A549 (cell line): ENCODE data around the gene ATP8B2. TPM values are rescaled to one million over a fixed set of nuclear protein-coding genes. Genes with fewer than 3 reads are reported as not detected.
A peak's percentile ranks its signal among the peaks of the same experiment; 100 is the strongest.

Experiments used
- BCL3 ChIP-seq: fragments of >200 bp; sonication (Bioruptor Twin); formaldehyde crosslinking; IDR thresholded peaks from 3 replicates; pipeline ENCODE4 v1.6.1; 2016
- CEBPB ChIP-seq, 2 experiments: fragments of >200 bp in 1 of 2; sonication (Bioruptor Twin) in 1 of 2; formaldehyde crosslinking in 1 of 2; IDR thresholded peaks; 2 replicates each; pipeline ENCODE4 v1.6.1; 2012 to 2016
- CHD2 ChIP-seq: fragments of 150-350 bp; IDR thresholded peaks from 2 replicates; pipeline ENCODE4 v1.6.1; 2014; ENCODE audit warnings: low read length; ENCODE audit not compliant: partially characterized antibody
- EP300 ChIP-seq, 2 experiments: fragments of >200 bp; sonication (Bioruptor Twin); formaldehyde crosslinking; IDR thresholded peaks; 2 replicates in 1 of 2; 3 replicates in 1 of 2; pipeline ENCODE4 v1.6.1; 2016 to 2017
- GATA3 ChIP-seq: IDR thresholded peaks from 2 replicates; pipeline ENCODE4 v1.6.1; 2012; ENCODE audit warnings: borderline replicate concordance
- HEYL ChIP-seq: fragments of 250-450 bp; sonication (Bioruptor Pico); IDR thresholded peaks from 2 replicates; pipeline ENCODE4 v1.8.0; 2021; ENCODE audit warnings: mild to moderate bottlenecking, moderate library complexity
- HOXB13 ChIP-seq: fragments of 250-450 bp; sonication (Bioruptor Pico); IDR thresholded peaks from 2 replicates; pipeline ENCODE4 v1.5.0; 2020; ENCODE audit warnings: low read depth, mild to moderate bottlenecking, moderate library complexity
- JUN ChIP-seq, 2 experiments: fragments of >200 bp; sonication (Bioruptor Twin); formaldehyde crosslinking; IDR thresholded peaks; 2 replicates in 1 of 2; 3 replicates in 1 of 2; pipeline ENCODE4 v1.6.1; 2016 to 2017
- JUNB ChIP-seq: fragments of >200 bp; sonication (Bioruptor Twin); formaldehyde crosslinking; IDR thresholded peaks from 2 replicates; pipeline ENCODE4 v1.6.1; 2016
- KDM5A ChIP-seq: fragments of 200-600 bp; sonication (generic); IDR thresholded peaks from 2 replicates; pipeline ENCODE4 v1.6.1; 2016; ENCODE audit warnings: antibody characterized with exemption, mild to moderate bottlenecking
- MAZ ChIP-seq: fragments of 150-350 bp; IDR thresholded peaks from 2 replicates; pipeline ENCODE4 v1.6.1; 2014; ENCODE audit warnings: antibody characterized with exemption, low read depth, low read length, borderline replicate concordance
- MYC ChIP-seq: IDR thresholded peaks from 2 replicates; pipeline ENCODE4 v1.6.1; 2012; ENCODE audit warnings: mild to moderate bottlenecking, inconsistent platforms, low read length, improper control_type of control experiment, borderline replicate concordance
- POLR2AphosphoS2 ChIP-seq: conservative IDR thresholded peaks from 2 replicates; pipeline ENCODE4 v1.6.1; 2012; ENCODE audit warnings: low read length, improper control_type of control experiment, inconsistent platforms
- RAD21 ChIP-seq, 2 experiments: fragments of >200 bp in 1 of 2; sonication (Bioruptor Twin) in 1 of 2; formaldehyde crosslinking in 1 of 2; IDR thresholded peaks in 1 of 2; conservative IDR thresholded peaks in 1 of 2; 2 replicates in 1 of 2; 3 replicates in 1 of 2; pipeline ENCODE4 v1.6.1; 2012 to 2018; ENCODE audit warnings: inconsistent platforms in 1 of 2
- RARB ChIP-seq: fragments of 250-450 bp; sonication (Bioruptor Pico); IDR thresholded peaks from 2 replicates; pipeline ENCODE4 v1.8.0; 2021; ENCODE audit warnings: mild to moderate bottlenecking, moderate library complexity
- REST ChIP-seq: fragments of 200-600 bp; sonication (generic); IDR thresholded peaks from 2 replicates; pipeline ENCODE4 v1.6.1; 2016; ENCODE audit warnings: antibody characterized with exemption, mild to moderate bottlenecking, moderate library complexity
- RFX5 ChIP-seq: fragments of 450-650 bp; IDR thresholded peaks from 2 replicates; pipeline ENCODE4 v1.7.1; 2014; ENCODE audit warnings: antibody characterized with exemption, mild to moderate bottlenecking, moderate library complexity
- RNF2 ChIP-seq: fragments of 200-600 bp; sonication (generic); IDR thresholded peaks from 2 replicates; pipeline ENCODE4 v1.6.1; 2016; ENCODE audit warnings: low read depth, mild to moderate bottlenecking, antibody characterized with exemption, moderate library complexity, borderline replicate concordance
- SMC3 ChIP-seq: fragments of >200 bp; sonication (Bioruptor Twin); formaldehyde crosslinking; IDR thresholded peaks from 3 replicates; pipeline ENCODE4 v1.6.1; 2018; ENCODE audit warnings: inconsistent platforms
- SREBF2 ChIP-seq: fragments of 450-650 bp; IDR thresholded peaks from 2 replicates; pipeline ENCODE4 v1.6.1; 2014; ENCODE audit warnings: mild to moderate bottlenecking, moderate library complexity
- polyA plus RNA-seq, 4 experiments: library from polyadenylated mRNA; depleted of rRNA in 3 of 4; stranded (reverse); fragments of >200 nt; fragmentation: RNase III in 1 of 4; extraction: RNeasy Plus Mini Kit Qiagen cat#74134 plus additional on column Dnase treatment in 1 of 4; gene quantifications; 2 replicates in 3 of 4; 3 replicates in 1 of 4; pipeline ENCODE4 v1.2.3, GENCODE V29; 2011 to 2017
- TF ChIP-seq, protein P1 (sequence below): fragments of 150-350 bp; IDR thresholded peaks from 2 replicates; pipeline ENCODE4 v1.6.1; 2014; ENCODE audit warnings: low read depth, mild to moderate bottlenecking, low read length
- TF ChIP-seq, protein P2 (sequence below): fragments of >200 bp; sonication (Bioruptor Twin); formaldehyde crosslinking; IDR thresholded peaks from 3 replicates; pipeline ENCODE4 v1.5.1; 2016
- TF ChIP-seq, protein P3 (sequence below): fragments of 250-450 bp; sonication (Bioruptor Pico); IDR thresholded peaks from 2 replicates; pipeline ENCODE4 v1.5.0; 2020; ENCODE audit warnings: low read depth, mild to moderate bottlenecking, moderate library complexity
- TF ChIP-seq, protein P4 (sequence below): fragments of 450-650 bp; IDR thresholded peaks from 2 replicates; pipeline ENCODE4 v1.6.1; 2014; ENCODE audit warnings: antibody characterized with exemption

ATP8B2 gene
- polyA plus RNA-seq, 2 of the 4 experiments (the other 2 are of a cell fraction): 12.7 to 17.5 TPM

DNA sequence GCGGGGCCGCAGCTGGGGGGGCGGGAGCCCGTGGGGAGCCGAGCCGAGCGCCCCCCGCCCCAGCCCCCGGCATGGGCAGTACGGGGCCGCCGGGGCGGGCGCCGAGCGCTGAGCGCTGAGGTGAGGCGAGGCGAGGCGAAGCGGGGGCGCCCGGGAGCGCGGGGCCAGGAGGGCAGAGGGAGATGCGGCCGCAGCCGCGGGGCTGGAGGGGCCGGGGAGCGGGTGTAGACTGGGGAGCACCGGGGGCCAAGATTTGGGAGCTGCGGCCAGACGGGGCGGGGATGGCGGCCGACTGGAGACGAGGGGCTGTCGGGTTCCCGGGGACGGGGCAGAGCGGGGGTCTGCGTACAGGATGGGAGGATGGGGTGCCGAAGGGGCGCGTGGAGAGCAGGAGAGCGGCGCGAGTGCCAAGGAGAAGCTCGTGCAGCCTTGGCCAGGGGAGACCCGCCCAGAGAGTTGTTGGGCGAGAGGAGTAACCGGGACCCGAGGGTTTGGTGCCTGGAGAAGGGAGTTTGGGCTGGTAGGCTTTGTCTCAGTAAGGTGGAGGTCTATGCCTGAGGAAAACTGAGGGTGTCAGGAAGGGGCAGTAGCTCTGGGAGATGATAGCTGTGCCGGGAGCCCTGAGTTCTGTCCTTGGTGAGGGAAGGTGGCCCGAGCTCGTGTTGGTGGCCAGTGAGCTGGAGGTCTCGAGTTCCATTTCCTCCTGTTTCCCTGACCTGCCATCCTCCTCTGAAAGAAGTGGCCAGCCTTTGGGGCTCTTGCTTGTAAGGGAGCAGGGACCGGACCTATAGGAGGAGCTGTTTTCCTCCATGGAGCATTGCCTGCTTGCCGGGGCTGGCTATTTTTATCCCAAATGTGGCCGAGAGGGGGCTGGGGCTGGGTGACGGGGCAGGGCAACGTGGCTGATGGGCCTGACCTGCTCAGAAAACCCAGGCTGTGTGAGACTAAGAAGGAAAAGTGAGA lies 539 bp downstream of the ATP8B2 start (continued):
- TF ChIP-seq, protein P1, sequence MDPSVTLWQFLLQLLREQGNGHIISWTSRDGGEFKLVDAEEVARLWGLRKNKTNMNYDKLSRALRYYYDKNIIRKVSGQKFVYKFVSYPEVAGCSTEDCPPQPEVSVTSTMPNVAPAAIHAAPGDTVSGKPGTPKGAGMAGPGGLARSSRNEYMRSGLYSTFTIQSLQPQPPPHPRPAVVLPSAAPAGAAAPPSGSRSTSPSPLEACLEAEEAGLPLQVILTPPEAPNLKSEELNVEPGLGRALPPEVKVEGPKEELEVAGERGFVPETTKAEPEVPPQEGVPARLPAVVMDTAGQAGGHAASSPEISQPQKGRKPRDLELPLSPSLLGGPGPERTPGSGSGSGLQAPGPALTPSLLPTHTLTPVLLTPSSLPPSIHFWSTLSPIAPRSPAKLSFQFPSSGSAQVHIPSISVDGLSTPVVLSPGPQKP: no peak
- TF ChIP-seq BCL3 (no peak), MAZ (no peak), EP300 (IDR thresholded peaks at IDR 0.05) (no peak), KDM5A (no peak), MYC (peak; percentile 61; the same call in 1 of the 2 replicates), SMC3 (peak; percentile 42), POLR2AphosphoS2 (no peak), CEBPB (IDR thresholded peaks at IDR 0.05) (no peak), HEYL (CRISPR knock-in tag) (no peak), JUNB (no peak), REST (no peak), JUN (IDR thresholded peaks at IDR 0.05) (no peak), RARB (CRISPR knock-in tag) (no peak), SREBF2 (no peak), RNF2 (no peak), RFX5 (no peak), RAD21 (conservative IDR thresholded peaks at IDR 0.05 in 1 of 2, IDR thresholded peaks at IDR 0.05 in 1 of 2) (peak; percentile 48 to 52; a peak in 4 of 5 replicates), HOXB13 (CRISPR knock-in tag) (no peak), GATA3 (no peak), CHD2 (no peak)
- TF ChIP-seq, protein P2, sequence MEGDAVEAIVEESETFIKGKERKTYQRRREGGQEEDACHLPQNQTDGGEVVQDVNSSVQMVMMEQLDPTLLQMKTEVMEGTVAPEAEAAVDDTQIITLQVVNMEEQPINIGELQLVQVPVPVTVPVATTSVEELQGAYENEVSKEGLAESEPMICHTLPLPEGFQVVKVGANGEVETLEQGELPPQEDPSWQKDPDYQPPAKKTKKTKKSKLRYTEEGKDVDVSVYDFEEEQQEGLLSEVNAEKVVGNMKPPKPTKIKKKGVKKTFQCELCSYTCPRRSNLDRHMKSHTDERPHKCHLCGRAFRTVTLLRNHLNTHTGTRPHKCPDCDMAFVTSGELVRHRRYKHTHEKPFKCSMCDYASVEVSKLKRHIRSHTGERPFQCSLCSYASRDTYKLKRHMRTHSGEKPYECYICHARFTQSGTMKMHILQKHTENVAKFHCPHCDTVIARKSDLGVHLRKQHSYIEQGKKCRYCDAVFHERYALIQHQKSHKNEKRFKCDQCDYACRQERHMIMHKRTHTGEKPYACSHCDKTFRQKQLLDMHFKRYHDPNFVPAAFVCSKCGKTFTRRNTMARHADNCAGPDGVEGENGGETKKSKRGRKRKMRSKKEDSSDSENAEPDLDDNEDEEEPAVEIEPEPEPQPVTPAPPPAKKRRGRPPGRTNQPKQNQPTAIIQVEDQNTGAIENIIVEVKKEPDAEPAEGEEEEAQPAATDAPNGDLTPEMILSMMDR: peak; percentile 57
- TF ChIP-seq, protein P3, sequence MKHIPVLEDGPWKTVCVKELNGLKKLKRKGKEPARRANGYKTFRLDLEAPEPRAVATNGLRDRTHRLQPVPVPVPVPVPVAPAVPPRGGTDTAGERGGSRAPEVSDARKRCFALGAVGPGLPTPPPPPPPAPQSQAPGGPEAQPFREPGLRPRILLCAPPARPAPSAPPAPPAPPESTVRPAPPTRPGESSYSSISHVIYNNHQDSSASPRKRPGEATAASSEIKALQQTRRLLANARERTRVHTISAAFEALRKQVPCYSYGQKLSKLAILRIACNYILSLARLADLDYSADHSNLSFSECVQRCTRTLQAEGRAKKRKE (CRISPR knock-in tag): no peak
- TF ChIP-seq, protein P4, sequence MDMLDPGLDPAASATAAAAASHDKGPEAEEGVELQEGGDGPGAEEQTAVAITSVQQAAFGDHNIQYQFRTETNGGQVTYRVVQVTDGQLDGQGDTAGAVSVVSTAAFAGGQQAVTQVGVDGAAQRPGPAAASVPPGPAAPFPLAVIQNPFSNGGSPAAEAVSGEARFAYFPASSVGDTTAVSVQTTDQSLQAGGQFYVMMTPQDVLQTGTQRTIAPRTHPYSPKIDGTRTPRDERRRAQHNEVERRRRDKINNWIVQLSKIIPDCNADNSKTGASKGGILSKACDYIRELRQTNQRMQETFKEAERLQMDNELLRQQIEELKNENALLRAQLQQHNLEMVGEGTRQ: no peak
